Measurements from ENCODE around the gene TOE1. TPM values are rescaled to one million over a fixed set of nuclear protein-coding genes. Genes with fewer than 3 reads are reported as not detected.

Gene TOE1
- total and polyA plus RNA-seq, 9 of the 15 experiments (the other 6 are each of a cell fraction or from before 2014, with no cell fraction given): 32.1 to 85.7 (median 38.0) TPM

DNA sequence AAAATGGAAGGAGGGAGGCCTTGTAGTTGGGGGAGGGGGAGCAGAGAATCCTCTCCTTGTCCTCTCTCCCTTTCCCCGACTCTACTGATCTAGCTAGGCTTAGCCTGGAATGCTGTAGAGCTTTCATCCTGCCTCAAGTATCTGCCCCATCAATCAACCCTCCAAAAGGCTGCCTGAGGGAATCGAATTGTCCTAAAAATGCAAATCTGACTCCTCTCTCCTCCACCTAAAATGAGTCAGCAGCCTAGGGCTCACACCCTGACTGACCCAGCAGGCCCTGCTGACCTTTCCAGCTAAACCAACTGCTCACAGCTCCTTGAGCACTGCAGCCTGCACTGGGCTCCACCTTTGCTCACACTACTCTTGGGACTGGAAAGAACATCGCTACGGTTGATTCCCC lies 10.5 kb upstream of the TOE1 start:
- Histone ChIP-seq H3K79me2 (ENCODE audit: control insufficient read depth, insufficient read depth, low read length) (no peaks in the 10 kb centered on the region), H2AFZ (ENCODE audit: low read depth, low read length) (no peak overlapping the region), H3K4me2 (ENCODE audit: insufficient read depth, low read length) (no peak overlapping the region), H3K27me3 (ENCODE audit: control insufficient read depth in 2 of 2, insufficient read depth in 2 of 2, low read length in 2 of 2) (no peaks in the 10 kb centered on the region), H3K36me3 (ENCODE audit: control insufficient read depth, insufficient read depth, low read length) (peaks cover 37% of the 10 kb centered on the region; the same call in 2 of the 3 replicates), H3K27ac (ENCODE audit: extremely low read depth, low read depth, low read length) (peak overlapping the region; percentile 45; the same call in 2 of the 3 replicates), H3K4me1 (replicated peaks in 1 of 2; ENCODE audit: control insufficient read depth in 2 of 2, insufficient read depth in 2 of 2, low read length in 2 of 2) (peaks cover 6 to 32% of the 10 kb centered on the region in 2 experiments; a peak in 3 of 5 replicates), H3K9me3 (replicated peaks; ENCODE audit: control insufficient read depth, insufficient read depth, low read depth, low read length) (no peaks in the 10 kb centered on the region), H3K4me3 (no peak overlapping the region), H3K9ac (ENCODE audit: insufficient read depth in 1 of 2, low read depth in 2 of 2, low read length in 2 of 2) (0 out of 4 replicates have a peak overlapping the region, but pooled peaks of 1 of the 2 experiments have one; percentile 65), H3K9me1 (ENCODE audit: control insufficient read depth, insufficient read depth, low read length) (peaks cover 3% of the 10 kb centered on the region), H4K20me1 (replicated peaks; ENCODE audit: control insufficient read depth, insufficient read depth, low read length) (no peaks in the 10 kb centered on the region)
- ATAC-seq: peak; percentile 83
- ChIA-PET POLR2A (interaction anchor here (0.6 to 3.7 kb wide), 10 partner anchors 9 to 549 kb away, joined by 3 to 26 read pairs (median 4); partner anchors contain the start of genes MUTYH and TOE1), CTCF (ENCODE audit: low intra/inter-chr PET ratio) (no interaction called here)
- FAIRE-seq: peak; percentile 92
- in situ Hi-C loops (cut with MboI) (no loop called here), intact Hi-C loops (cut with micrococcal nuclease) (no loop called here)
- peak in 3 of 4 experiments; percentile 44 to 69 (median 64) for DNase-seq (ENCODE audit: extremely low read depth in 1 of 4, low spot score in 3 of 4)
- BruUV-seq (replicated peaks): no TSS peak
- 27% methylated on average over 4 of the region's 4 CpGs for WGBS (ENCODE audit: insufficient coverage, low coverage, missing lambda C conversion rate)
- TF ChIP-seq SLC30A9 (CRISPR knock-in tag; IDR thresholded peaks at IDR 0.05) (no peak), MAFK (IDR thresholded peaks at IDR 0.05; ENCODE audit: low read length) (peak; percentile 33; the same call in 1 of the 2 replicates), FOSL1 (tag; conservative IDR thresholded peaks at IDR 0.05) (peak; percentile 35; the same call in 1 of the 2 replicates), KDM1A (IDR thresholded peaks at IDR 0.05) (peak; percentile 54 to 59; a peak in 2 of 4 replicates), MAFF (IDR thresholded peaks at IDR 0.05; ENCODE audit: low read length) (peak; percentile 42; the same call in 1 of the 2 replicates), NR2C2 (CRISPR knock-in tag; IDR thresholded peaks at IDR 0.05) (no peak), NR2C2 (tag; IDR thresholded peaks at IDR 0.05) (peak; percentile 32; the same call in 1 of the 2 replicates), ZSCAN29 (IDR thresholded peaks at IDR 0.05) (no peak), NFE2 (IDR thresholded peaks at IDR 0.05; ENCODE audit: low read depth) (peak; percentile 80), MEIS2 (IDR thresholded peaks at IDR 0.05; ENCODE audit: partially characterized antibody) (peak; percentile 75), JUND (IDR thresholded peaks at IDR 0.05; ENCODE audit: borderline replicate concordance, low read depth, low read length) (peak; percentile 63; the same call in 1 of the 2 replicates), JUND (tag; IDR thresholded peaks at IDR 0.05; ENCODE audit: borderline replicate concordance, low read depth, low read length) (peak; percentile 65; the same call in 1 of the 3 replicates), TAL1 (IDR thresholded peaks at IDR 0.05) (no peak), HEY1 (CRISPR knock-in tag; IDR thresholded peaks at IDR 0.05; ENCODE audit: borderline replicate concordance) (no peak), CTBP1 (IDR thresholded peaks at IDR 0.05; ENCODE audit: borderline replicate concordance) (peak; percentile 37; the same call in 1 of the 2 replicates), C11orf30 (IDR thresholded peaks at IDR 0.05; ENCODE audit: low read depth) (peak; percentile 77)
- TF ChIP-seq, protein P1, sequence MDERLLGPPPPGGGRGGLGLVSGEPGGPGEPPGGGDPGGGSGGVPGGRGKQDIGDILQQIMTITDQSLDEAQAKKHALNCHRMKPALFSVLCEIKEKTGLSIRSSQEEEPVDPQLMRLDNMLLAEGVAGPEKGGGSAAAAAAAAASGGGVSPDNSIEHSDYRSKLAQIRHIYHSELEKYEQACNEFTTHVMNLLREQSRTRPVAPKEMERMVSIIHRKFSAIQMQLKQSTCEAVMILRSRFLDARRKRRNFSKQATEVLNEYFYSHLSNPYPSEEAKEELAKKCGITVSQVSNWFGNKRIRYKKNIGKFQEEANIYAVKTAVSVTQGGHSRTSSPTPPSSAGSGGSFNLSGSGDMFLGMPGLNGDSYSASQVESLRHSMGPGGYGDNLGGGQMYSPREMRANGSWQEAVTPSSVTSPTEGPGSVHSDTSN (CRISPR knock-in tag; IDR thresholded peaks at IDR 0.05; ENCODE audit: low read depth): no peak
- TF ChIP-seq, protein P1 (tag; conservative IDR thresholded peaks at IDR 0.05; ENCODE audit: low read depth): peak; percentile 68; the same call in 1 of the 2 replicates
- TF ChIP-seq, protein P2, sequence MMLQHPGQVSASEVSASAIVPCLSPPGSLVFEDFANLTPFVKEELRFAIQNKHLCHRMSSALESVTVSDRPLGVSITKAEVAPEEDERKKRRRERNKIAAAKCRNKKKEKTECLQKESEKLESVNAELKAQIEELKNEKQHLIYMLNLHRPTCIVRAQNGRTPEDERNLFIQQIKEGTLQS (IDR thresholded peaks at IDR 0.05): peak; percentile 31; the same call in 1 of the 2 replicates
- TF ChIP-seq, protein P2 (CRISPR knock-in tag; conservative IDR thresholded peaks at IDR 0.05): no peak
- TF ChIP-seq, protein P3, sequence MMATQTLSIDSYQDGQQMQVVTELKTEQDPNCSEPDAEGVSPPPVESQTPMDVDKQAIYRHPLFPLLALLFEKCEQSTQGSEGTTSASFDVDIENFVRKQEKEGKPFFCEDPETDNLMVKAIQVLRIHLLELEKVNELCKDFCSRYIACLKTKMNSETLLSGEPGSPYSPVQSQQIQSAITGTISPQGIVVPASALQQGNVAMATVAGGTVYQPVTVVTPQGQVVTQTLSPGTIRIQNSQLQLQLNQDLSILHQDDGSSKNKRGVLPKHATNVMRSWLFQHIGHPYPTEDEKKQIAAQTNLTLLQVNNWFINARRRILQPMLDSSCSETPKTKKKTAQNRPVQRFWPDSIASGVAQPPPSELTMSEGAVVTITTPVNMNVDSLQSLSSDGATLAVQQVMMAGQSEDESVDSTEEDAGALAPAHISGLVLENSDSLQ (IDR thresholded peaks at IDR 0.05): peak; percentile 86

Measured in K562 (cell line).